GM23338 (cell line): ENCODE measurements around the gene C6orf89. TPM values are rescaled to one million over a fixed set of nuclear protein-coding genes. Genes with fewer than 3 reads are reported as not detected.
A peak's percentile ranks its signal among the peaks of the same experiment; 100 is the strongest.

ENCODE experiments used
- ATAC-seq: fragments of 200-7000 bp; cut with Tn5 transposase; 3 replicates; pipeline ENCODE4 v1.9.1; 2020
- DNase-seq: peaks from one replicate; pipeline ENCODE4 v3.0.0-alpha.2; 2015; ENCODE audit warnings: low spot score
- H2AFZ ChIP-seq: fragments of 200-600 bp; sonication (generic); 2 replicates; pipeline ENCODE4 v1.8.0; 2016; ENCODE audit warnings: antibody characterized with exemption, mild to moderate bottlenecking, moderate library complexity
- H3F3A ChIP-seq: fragments of 200-600 bp; sonication (generic); replicated peaks from 2 replicates; pipeline ENCODE4 v1.8.0; 2017; ENCODE audit warnings: antibody characterized with exemption, mixed run types, low read depth
- H3K27ac ChIP-seq: fragments of 200-600 bp; sonication (generic); 2 replicates; pipeline ENCODE4 v1.6.1; 2016; ENCODE audit warnings: low read depth
- H3K27me3 ChIP-seq: fragments of 200-600 bp; sonication (generic); 2 replicates; pipeline ENCODE4 v1.8.0; 2016; ENCODE audit warnings: mild to moderate bottlenecking, mixed run types, moderate library complexity; ENCODE audit not compliant: insufficient read depth
- H3K36me3 ChIP-seq: fragments of 200-600 bp; sonication (generic); 2 replicates; pipeline ENCODE4 v1.8.0; 2016; ENCODE audit warnings: mild to moderate bottlenecking; ENCODE audit not compliant: insufficient read depth
- H3K4me1 ChIP-seq: fragments of 200-600 bp; sonication (generic); 2 replicates; pipeline ENCODE4 v1.8.0; 2016; ENCODE audit warnings: mild to moderate bottlenecking, moderate library complexity; ENCODE audit not compliant: insufficient read depth
- H3K4me2 ChIP-seq: fragments of 200-600 bp; sonication (generic); 2 replicates; pipeline ENCODE4 v1.7.1; 2017; ENCODE audit warnings: mixed run types
- H3K4me3 ChIP-seq: fragments of 200-600 bp; sonication (generic); 2 replicates; pipeline ENCODE4 v1.6.1; 2016; ENCODE audit warnings: mixed run types
- H3K79me2 ChIP-seq: fragments of 200-600 bp; sonication (generic); replicated peaks from 2 replicates; pipeline ENCODE4 v1.8.0; 2017; ENCODE audit warnings: mild to moderate bottlenecking; ENCODE audit not compliant: insufficient read depth
- H3K9me2 ChIP-seq: fragments of 200-600 bp; sonication (generic); 2 replicates; pipeline ENCODE4 v1.8.0; 2017; ENCODE audit not compliant: insufficient read depth
- H4K20me1 ChIP-seq: fragments of 200-600 bp; sonication (generic); replicated peaks from 2 replicates; pipeline ENCODE4 v1.8.0; 2017; ENCODE audit warnings: mild to moderate bottlenecking; ENCODE audit not compliant: insufficient read depth
- H3K27ac Mint-ChIP-seq: 2 replicates; pipeline ENCODE4 v1.8.0; 2020; ENCODE audit warnings: inconsistent platforms, mild to moderate bottlenecking, moderate library complexity, mixed read lengths
- H3K27me3 Mint-ChIP-seq: 3 replicates; pipeline ENCODE4 v1.8.0; 2022; ENCODE audit warnings: low read depth, mild to moderate bottlenecking, moderate library complexity, mixed read lengths, inconsistent platforms; ENCODE audit not compliant: insufficient read depth, poor library complexity
- H3K36me3 Mint-ChIP-seq: 3 replicates; pipeline ENCODE4 v1.8.0; 2021; ENCODE audit warnings: low read depth, mild to moderate bottlenecking, inconsistent platforms, moderate library complexity, mixed read lengths
- H3K4me1 Mint-ChIP-seq: 3 replicates; pipeline ENCODE4 v1.8.0; 2020; ENCODE audit warnings: mild to moderate bottlenecking, inconsistent platforms, mixed read lengths
- H3K4me3 Mint-ChIP-seq: 3 replicates; pipeline ENCODE4 v1.8.0; 2021; ENCODE audit warnings: moderate library complexity, mild to moderate bottlenecking, inconsistent platforms, mixed read lengths
- H3K9me3 Mint-ChIP-seq: 3 replicates; pipeline ENCODE4 v1.8.0; 2020; ENCODE audit warnings: moderate library complexity, mild to moderate bottlenecking, inconsistent platforms, mixed read lengths
- CREB1 ChIP-seq: fragments of 250-450 bp; sonication (Bioruptor Pico); IDR thresholded peaks from 2 replicates; pipeline ENCODE4 v1.5.0; 2020; ENCODE audit warnings: low read depth, mild to moderate bottlenecking, moderate library complexity
- EZH2 ChIP-seq: fragments of 200-600 bp; sonication (generic); IDR thresholded peaks from one replicate; pipeline ENCODE4 v1.8.0; 2017; ENCODE audit warnings: antibody characterized with exemption, mild to moderate bottlenecking, low read depth; ENCODE audit not compliant: unreplicated experiment
- EZH2phosphoT487 ChIP-seq: fragments of 200-600 bp; sonication (generic); IDR thresholded peaks from one replicate; pipeline ENCODE4 v1.8.1; 2018; ENCODE audit warnings: antibody characterized with exemption; ENCODE audit not compliant: unreplicated experiment
- NANOG ChIP-seq: IDR thresholded peaks from 2 replicates; pipeline ENCODE4 v1.6.1; 2016; ENCODE audit warnings: antibody characterized with exemption, borderline replicate concordance
- STAT1 ChIP-seq: IDR thresholded peaks from one replicate; pipeline ENCODE4 v1.6.1; 2016; ENCODE audit warnings: antibody characterized with exemption; ENCODE audit not compliant: unreplicated experiment
- ZNF462 ChIP-seq: fragments of 250-450 bp; sonication (Bioruptor Pico); IDR thresholded peaks from 2 replicates; pipeline ENCODE4 v1.5.0; 2020; ENCODE audit warnings: mild to moderate bottlenecking, moderate library complexity
- polyA plus RNA-seq: library from polyadenylated mRNA; unstranded; fragments of >200 nt; fragmentation: Nextera tagmentation; extraction: Ambion mirVana; gene quantifications from 2 replicates; pipeline ENCODE4 v1.2.1, GENCODE V29; 2016
- total RNA-seq: library from RNA; depleted of rRNA; stranded (reverse); fragments of >200 nt; shearing (Covaris generic); gene quantifications from 2 replicates; pipeline ENCODE4 v1.2.3, GENCODE V29; 2014
- TF ChIP-seq, protein P1 (sequence below): IDR thresholded peaks from one replicate; pipeline ENCODE4 v1.6.1; 2018; ENCODE audit warnings: antibody characterized with exemption; ENCODE audit not compliant: unreplicated experiment

Gene C6orf89
- total and polyA plus RNA-seq, 2 experiments from 2014 or later = 3.7 to 7.9 TPM

DNA sequence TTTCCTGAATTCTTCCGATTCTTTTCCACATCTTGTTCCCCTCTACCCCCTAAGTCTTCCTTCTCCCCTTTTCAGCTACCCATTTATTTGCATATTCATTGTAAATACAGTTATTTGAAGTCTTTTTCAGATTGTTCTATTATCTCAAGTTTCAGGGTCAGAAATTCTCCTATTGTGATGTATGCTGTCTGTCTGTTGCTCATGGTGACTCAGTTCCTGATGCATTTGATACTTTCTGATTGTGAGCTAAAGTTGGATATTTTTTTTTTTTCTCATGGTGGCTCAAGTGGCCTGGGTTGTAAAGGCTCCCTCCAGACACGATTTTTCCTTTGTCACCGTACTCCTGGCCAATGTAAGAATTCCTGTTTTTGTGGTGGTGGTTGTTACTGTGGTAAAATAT is 63.9 kb downstream of the C6orf89 start:
- Mint-ChIP-seq H3K36me3 (no peaks in the 10 kb centered on the region), H3K27ac (peak overlapping the region; percentile 6; the same call in 1 of the 2 replicates), H3K27me3 (peaks cover 2% of the 10 kb centered on the region), H3K4me1 (peaks cover 23% of the 10 kb centered on the region), H3K4me3 (no peak overlapping the region), H3K9me3 (no peaks in the 10 kb centered on the region)
- no peak for DNase-seq
- H3K36me3 ChIP-seq = no peaks in the 10 kb centered on the region
- no peak for ATAC-seq
- TF ChIP-seq NANOG (no peak), EZH2phosphoT487 (no peak), ZNF462 (CRISPR knock-in tag) (no peak), CREB1 (no peak), STAT1 (no peak), EZH2 (no peak)
- TF ChIP-seq, protein P1, sequence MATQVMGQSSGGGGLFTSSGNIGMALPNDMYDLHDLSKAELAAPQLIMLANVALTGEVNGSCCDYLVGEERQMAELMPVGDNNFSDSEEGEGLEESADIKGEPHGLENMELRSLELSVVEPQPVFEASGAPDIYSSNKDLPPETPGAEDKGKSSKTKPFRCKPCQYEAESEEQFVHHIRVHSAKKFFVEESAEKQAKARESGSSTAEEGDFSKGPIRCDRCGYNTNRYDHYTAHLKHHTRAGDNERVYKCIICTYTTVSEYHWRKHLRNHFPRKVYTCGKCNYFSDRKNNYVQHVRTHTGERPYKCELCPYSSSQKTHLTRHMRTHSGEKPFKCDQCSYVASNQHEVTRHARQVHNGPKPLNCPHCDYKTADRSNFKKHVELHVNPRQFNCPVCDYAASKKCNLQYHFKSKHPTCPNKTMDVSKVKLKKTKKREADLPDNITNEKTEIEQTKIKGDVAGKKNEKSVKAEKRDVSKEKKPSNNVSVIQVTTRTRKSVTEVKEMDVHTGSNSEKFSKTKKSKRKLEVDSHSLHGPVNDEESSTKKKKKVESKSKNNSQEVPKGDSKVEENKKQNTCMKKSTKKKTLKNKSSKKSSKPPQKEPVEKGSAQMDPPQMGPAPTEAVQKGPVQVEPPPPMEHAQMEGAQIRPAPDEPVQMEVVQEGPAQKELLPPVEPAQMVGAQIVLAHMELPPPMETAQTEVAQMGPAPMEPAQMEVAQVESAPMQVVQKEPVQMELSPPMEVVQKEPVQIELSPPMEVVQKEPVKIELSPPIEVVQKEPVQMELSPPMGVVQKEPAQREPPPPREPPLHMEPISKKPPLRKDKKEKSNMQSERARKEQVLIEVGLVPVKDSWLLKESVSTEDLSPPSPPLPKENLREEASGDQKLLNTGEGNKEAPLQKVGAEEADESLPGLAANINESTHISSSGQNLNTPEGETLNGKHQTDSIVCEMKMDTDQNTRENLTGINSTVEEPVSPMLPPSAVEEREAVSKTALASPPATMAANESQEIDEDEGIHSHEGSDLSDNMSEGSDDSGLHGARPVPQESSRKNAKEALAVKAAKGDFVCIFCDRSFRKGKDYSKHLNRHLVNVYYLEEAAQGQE = no peak
- H3F3A ChIP-seq = 0 out of 2 replicates have a peak, but pooled peaks cover 3% of the 10 kb centered on the region
- peak overlapping the region; percentile 8; the same call in 1 of the 2 replicates for H3K4me3 ChIP-seq
- H3K4me2 ChIP-seq = peak overlapping the region; percentile 50
- H3K9me2 ChIP-seq = no peaks in the 10 kb centered on the region
- 0 out of 2 replicates have a peak overlapping the region, but pooled peaks have one; percentile 72 for H3K27ac ChIP-seq
- peak overlapping the region; percentile 89; the same call in 1 of the 2 replicates for H2AFZ ChIP-seq
- H3K79me2 ChIP-seq = no peaks in the 10 kb centered on the region
- H4K20me1 ChIP-seq = no peaks in the 10 kb centered on the region
- H3K27me3 ChIP-seq = no peaks in the 10 kb centered on the region
- peaks cover 25% of the 10 kb centered on the region for H3K4me1 ChIP-seq
